ENCODE results near the gene TEDDM1.
"Not testable (repeated sequence)": the region's sequence is repeated elsewhere in the genome, so short reads cannot be mapped to it uniquely, and the experiment has no call there.

TEDDM1 gene

GRCh38 chr1:182405578-182405977, 5.1 kb upstream of the TEDDM1 start:
- DNase-seq, result no peak

GRCh38 chr1:182404781-182405180, 4.3 kb upstream of the TEDDM1 start:
- DNase-seq, result no peak

DNA sequence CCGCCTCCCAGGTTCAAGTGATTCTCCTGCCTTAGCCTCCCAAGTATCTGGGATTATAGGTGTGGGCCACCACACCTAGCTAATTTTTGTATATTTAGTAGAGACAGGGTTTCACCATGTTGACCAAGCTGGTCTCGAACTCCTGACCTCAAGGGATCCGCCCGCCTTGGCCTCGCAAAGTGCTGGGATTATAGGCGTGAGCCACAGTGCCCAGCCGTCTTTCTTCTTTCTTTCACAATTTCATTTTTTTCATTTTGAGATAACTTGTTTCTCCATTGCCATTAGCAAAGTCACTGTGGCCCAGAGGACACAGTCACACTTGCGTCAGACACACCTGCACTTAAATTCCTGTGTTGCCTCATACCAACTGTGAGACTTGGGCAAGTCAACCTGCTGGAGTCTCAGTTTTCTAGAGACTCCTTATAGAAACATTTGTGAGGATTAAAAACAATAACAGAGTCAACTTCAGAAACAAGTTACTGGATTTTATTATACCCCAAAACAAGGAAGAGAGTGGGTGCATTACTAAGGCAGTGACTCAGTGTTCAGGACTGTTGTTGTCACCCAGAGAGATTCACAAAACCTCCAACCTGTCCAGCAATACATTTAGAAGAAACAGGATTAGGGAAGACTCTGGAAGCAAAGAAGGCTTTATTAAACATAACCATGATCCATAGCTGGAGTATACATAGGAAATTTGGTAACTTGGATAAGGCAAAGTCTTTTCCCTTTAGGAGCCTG, 2.6 kb downstream of the TEDDM1 start:
- no peak for DNase-seq

- no peak for DNase-seq
Measured at GRCh38 chr1:182395906-182396305, 4.6 kb downstream of the TEDDM1 start.

DNA sequence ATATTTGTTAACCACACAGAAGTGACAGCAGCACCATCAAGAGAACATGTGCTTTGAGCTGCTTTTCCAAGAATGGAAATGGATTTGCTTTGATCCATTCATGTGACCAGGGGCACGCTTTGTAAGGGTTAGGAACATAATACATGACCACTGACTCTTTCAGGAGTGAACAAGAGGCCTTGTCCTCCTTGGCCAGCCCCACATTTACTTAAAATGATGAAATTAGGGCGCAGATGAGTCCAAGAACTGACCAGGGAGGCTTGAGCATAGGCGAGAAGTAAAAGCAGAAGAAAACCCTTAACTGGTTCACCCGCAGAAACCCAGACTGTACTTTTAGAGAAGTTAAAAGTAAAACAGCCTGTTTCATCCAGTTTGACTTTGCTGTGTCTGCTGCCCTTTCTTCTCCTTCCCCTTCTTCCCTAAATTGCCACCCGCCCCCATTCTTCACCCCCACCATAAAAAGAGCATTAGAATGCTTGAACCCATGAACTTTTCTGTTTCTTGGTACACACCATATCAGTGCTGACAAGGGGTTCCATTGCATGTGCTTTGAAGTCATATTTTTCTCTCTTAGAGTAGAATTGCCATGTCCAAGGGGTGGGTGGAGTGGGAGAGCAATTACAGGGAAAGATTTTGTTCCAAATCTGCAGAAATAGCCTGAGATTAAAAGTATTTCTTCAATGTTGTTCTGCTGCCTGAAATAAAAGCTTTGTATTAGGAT, 6.3 kb downstream of the TEDDM1 start:
- DNase-seq, result no peak

DNA sequence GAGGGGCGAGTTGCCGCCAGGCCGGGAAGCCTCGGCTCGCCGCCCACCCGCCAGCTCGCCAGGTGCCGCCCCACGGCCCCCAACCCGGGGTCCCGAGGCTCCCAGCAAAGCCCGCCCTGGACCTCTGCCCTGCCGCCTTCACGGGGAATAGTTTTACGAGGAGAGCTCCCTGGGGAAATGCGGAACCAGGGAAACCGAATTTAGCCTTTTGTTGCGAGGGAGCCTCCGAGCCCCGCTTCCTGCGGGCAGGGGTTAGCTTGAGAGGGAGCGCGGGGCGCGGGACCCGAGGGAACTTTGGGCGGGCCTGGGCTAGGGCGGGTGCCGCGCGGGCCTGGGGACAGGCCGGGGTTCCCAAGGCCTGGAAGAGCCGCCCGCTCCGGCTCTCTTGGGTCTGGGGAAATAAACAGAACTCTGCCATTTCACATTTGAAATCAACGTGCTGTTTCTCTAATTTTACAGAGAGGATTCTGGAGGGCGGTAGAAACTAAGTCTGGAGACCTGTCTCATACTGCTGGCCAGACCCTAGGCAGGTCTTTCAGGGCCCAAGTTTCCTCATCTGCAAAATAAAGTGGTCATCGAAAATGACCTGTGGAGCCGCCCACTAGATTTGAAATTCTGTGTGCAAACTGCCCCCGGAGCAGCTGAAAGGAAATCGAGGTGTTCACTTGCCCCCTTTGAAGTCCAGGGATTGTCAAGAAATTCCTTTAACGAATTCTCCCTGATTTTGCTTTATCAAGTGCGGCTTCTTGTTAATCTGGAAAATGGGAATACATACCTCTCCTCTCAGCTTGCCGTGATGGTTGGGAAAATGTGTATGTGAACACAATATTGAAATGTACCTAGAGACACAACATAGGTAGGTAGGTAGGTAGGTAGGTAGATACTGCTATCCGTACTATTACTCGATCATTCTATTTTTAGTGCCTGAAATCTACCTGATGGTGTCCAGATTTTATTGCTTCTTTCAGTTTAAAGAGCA, 8.1 kb downstream of the TEDDM1 start:
- DNase-seq, result peak; percentile 8

- DNase-seq, result peak; percentile 64
Measured at GRCh38 chr1:182391362-182392049, 9.0 kb downstream of the TEDDM1 start, which contains the start of gene GLUL. Gene GLUL (minus strand): TSS chr1:182391790. CDS start chr1:182388737, 3,053 bp downstream.

- DNase-seq, result no peak
Measured at GRCh38 chr1:182391028-182391361, 9.5 kb downstream of the TEDDM1 start.

GRCh38 chr1:182389619-182390047, 10.8 kb downstream of the TEDDM1 start:
- DNase-seq, result no peak

GRCh38 chr1:182388392-182389134, 11.9 kb downstream of the TEDDM1 start:
- no peak for DNase-seq

DNA sequence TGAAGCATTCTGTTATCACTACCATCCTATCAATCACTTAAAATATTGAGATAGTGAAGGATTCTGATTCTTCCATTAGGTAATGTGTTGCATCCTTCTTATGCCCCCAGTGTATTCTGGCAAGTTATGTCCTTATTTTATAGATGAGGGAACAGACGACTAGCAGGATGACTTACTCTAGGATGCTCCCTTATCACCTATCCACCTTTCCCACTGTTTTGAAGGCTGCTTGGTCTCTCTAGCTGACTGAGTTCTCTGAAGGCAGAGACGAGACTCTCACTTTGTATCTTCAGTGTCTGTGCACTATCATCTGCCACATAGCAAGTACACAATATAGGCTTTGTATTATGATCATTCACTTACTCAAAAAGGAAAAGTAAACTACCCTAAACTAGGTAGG, 12.9 kb downstream of the TEDDM1 start:
- no peak for DNase-seq

GRCh38 chr1:182386980-182387379, 13.5 kb downstream of the TEDDM1 start:
- no peak for DNase-seq

- no peak for DNase-seq
Measured at GRCh38 chr1:182385885-182386853, 14.3 kb downstream of the TEDDM1 start.

GRCh38 chr1:182384387-182384960, 16.0 kb downstream of the TEDDM1 start:
- no peak for DNase-seq

- DNase-seq, result no peak
Measured at GRCh38 chr1:182383934-182384333, 16.5 kb downstream of the TEDDM1 start.

GRCh38 chr1:182383037-182383661, 17.3 kb downstream of the TEDDM1 start:
- no peak for DNase-seq

GRCh38 chr1:182381962-182382819, 18.3 kb downstream of the TEDDM1 start:
- DNase-seq, result no peak

DNA sequence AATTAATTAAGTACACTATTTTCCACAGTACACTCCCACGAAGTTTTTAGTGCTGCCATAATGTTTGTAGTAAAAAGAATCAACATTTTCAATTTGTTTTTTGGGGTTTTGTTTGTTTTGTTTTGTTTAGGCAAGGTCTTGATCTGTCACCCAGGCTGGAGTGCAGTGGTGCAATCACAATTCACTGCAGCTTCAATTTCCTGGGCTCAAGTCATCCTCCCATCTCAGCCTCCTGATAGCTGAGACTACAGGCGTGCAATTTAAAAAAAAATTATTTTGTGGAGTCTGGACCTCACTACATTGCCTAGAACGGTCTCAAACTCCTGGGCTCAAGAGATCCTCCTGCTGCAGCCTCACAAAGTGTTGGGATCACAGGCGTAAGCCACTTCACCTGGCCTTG, 20.3 kb downstream of the TEDDM1 start:
- DNase-seq, result no peak

- not testable (repeated sequence) for DNase-seq
Measured at GRCh38 chr1:182379781-182380180, 20.7 kb downstream of the TEDDM1 start.

All from stimulated activated CD4-positive, alpha-beta T cell treated with anti-CD3 and anti-CD28 coated beads, Interleukin-4, amount 100 ng/mL, for 24 hours (primary cell).